ENCODE results near the gene NFATC2IP.
"Not testable (repeated sequence)": the region's sequence is repeated elsewhere in the genome, so short reads cannot be mapped to it uniquely, and the experiment has no call there.

NFATC2IP gene

DNA sequence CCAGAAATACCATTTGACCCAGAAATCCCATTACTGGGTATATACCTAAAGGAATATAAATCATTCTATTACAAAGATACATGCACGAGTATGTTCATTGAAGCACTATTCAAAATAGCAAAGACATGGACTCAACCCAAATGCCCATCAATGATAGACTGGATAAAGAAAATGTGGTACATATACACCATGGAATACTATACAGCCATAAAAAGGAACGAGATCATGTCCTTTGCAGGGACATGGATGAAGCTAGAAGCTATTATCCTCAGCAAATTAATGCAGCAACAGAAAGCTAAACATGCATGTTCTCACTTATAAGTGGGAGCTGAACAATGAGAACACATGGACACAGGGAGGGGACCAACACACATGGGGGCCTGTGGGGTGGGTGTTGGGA lies 24.5 kb upstream of the NFATC2IP start:
- DNase-seq (ENCODE audit: low read depth), result not testable (repeated sequence)

DNA sequence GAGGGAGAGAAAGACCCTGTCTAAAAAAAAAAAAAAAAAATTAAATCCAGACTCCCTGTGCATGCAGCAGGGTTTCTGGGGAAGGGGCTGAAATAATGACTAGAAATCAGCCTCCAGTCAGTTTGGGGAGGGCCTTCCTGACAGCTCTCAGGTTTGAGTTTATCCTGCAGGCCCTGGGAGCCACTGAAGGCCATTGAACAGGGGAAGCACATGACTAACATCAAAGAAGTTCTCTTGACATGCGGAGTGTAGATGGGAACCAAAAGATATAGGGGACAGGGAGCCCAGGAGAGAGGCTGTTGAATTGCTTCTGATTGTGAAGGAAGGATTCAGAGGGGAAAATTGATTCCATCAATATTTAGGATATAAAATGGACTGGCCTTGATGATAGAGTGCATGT lies 22.9 kb upstream of the NFATC2IP start:
- DNase-seq (ENCODE audit: low read depth), result no peak

DNA sequence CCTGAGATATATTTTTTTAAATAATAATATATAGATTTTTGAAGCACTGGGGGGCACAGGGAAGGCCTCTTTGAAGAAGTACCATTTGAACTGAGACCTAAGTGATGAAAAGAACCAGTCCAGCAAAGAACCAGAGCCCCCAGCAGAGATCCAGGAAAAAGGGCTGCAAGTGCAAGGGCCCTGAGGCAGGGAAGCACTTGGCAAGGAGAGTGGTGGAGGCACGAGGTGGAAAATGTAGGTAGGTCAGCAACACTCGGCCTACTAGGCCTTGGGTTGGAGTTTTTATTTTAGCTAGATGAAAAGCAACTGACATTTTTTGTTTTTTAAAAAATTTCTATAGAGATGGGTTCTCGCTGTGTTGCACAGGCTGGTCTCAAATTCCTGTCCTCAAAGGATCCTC lies 20.5 kb upstream of the NFATC2IP start:
- DNase-seq (ENCODE audit: low read depth), result no peak

DNA sequence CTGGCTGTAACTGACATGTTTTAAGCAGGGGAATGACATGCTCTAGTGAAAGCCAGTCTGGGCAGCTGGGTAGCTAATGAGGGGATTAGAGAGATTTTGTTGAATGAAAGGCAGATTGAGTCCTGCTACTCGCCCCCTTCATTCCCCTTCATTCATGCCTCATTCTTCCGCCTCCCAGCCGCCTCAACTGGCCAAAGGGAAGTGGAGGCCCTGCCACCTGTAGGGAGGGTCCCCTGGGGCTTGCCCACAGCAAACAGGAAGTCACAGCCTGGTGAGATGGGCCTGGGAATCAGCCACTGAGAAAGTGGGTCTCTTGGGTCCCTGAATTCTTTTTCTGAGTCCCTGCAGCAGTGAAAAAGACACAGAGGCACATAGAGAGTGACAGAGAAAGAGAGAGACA lies 20.1 kb upstream of the NFATC2IP start:
- DNase-seq (ENCODE audit: low read depth), result no peak

DNA sequence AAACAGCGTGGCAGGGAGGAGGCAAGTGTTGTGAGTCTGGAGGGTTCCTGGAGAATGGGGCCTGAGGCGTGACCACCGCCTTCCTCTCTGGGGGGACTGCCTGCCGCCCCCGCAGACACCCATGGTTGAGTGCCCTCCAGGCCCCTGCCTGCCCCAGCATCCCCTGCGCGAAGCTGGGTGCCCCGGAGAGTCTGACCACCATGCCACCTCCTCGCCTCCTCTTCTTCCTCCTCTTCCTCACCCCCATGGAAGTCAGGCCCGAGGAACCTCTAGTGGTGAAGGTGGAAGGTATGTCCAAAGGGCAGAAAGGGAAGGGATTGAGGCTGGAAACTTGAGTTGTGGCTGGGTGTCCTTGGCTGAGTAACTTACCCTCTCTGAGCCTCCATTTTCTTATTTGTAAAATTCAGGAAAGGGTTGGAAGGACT lies 18.9 kb upstream of the NFATC2IP start, which contains the start of gene CD19:
CD19 (plus strand) TSS at position 171 of the 425 bp plus-strand sequence; CDS start at position 201, 30 bp downstream.
- no peak for DNase-seq (ENCODE audit: low read depth)

DNA sequence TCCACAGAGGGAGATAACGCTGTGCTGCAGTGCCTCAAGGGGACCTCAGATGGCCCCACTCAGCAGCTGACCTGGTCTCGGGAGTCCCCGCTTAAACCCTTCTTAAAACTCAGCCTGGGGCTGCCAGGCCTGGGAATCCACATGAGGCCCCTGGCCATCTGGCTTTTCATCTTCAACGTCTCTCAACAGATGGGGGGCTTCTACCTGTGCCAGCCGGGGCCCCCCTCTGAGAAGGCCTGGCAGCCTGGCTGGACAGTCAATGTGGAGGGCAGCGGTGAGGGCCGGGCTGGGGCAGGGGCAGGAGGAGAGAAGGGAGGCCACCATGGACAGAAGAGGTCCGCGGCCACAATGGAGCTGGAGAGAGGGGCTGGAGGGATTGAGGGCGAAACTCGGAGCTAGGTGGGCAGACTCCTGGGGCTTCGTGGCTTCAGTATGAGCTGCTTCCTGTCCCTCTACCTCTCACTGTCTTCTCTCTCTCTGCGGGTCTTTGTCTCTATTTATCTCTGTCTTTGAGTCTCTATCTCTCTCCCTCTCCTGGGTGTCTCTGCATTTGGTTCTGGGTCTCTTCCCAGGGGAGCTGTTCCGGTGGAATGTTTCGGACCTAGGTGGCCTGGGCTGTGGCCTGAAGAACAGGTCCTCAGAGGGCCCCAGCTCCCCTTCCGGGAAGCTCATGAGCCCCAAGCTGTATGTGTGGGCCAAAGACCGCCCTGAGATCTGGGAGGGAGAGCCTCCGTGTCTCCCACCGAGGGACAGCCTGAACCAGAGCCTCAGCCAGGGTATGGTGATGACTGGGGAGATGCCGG lies 18.2 kb upstream of the NFATC2IP start:
- no peak for DNase-seq (ENCODE audit: low read depth)

DNA sequence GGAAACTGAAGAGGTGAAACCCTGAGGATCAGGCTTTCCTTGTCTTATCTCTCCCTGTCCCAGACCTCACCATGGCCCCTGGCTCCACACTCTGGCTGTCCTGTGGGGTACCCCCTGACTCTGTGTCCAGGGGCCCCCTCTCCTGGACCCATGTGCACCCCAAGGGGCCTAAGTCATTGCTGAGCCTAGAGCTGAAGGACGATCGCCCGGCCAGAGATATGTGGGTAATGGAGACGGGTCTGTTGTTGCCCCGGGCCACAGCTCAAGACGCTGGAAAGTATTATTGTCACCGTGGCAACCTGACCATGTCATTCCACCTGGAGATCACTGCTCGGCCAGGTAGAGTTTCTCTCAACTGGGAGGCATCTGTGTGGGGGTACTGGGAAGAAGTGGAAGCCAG lies 17.6 kb upstream of the NFATC2IP start:
- no peak for DNase-seq (ENCODE audit: low read depth)

DNA sequence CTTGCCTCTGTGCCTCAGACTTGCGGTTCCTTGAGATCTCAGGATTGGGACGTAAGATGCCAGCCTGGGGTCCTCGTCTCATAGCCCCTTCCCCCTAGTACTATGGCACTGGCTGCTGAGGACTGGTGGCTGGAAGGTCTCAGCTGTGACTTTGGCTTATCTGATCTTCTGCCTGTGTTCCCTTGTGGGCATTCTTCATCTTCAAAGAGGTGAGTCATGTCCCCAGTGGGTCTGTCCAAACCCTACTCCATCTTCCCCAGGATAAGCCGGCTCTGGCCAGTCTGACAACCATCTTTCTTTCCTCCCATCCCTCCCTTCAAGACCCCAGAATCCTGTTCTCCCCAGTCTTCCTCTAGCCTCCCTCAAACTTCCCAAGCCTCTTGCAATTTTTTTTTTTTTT lies 15.4 kb upstream of the NFATC2IP start:
- DNase-seq (ENCODE audit: low read depth), result no peak

DNA sequence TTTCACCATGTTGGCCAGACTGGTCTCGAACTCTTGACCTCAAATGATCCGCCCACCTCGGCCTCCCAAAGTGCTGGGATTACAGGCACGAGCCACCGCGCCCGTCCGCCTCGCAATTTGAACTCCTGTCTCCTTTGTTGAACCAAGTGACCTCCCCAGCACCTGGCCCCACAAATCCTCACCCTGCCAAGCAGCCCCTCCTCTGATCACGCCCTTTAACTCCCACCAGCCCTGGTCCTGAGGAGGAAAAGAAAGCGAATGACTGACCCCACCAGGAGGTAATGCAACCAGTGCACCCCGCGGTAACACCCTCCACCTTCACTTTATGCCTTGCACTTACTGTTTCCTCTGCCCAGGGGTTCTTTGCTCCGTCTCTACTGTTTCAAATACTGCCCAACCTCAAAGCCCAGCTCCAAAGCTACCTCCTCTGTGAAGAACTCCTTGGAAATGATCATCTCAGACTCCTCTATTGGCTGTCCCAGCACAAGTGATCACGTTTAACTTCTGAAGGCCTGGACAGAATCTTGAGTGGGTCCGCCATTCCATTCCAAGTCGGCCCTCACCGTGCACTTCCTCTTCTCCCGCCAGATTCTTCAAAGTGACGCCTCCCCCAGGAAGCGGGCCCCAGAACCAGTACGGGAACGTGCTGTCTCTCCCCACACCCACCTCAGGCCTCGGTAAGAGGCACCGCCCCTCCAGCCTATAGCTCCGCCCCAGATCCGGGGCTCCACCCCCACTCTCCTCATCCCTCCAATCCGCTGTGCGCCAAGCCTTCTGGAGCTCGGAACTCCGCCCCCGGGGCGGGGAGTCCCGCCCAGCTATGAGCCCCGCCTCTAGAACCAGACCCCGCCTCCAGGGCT lies 14.6 kb upstream of the NFATC2IP start:
- peak; percentile 77 for DNase-seq (ENCODE audit: low read depth)

DNA sequence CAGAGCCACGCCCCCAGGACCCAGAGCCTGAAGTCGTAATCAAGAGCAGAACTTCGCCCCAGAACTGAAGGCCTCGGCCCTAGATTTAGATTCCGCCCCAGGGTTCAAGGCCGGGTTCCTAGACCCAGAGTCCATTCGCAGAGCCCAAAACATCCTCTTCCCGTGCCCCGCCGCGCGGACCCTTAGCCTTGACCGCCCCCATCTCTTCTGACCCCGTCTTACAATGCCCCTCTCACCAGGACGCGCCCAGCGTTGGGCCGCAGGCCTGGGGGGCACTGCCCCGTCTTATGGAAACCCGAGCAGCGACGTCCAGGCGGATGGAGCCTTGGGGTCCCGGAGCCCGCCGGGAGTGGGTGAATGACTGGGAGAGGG lies 14.0 kb upstream of the NFATC2IP start:
- DNase-seq (ENCODE audit: low read depth), result no peak

DNA sequence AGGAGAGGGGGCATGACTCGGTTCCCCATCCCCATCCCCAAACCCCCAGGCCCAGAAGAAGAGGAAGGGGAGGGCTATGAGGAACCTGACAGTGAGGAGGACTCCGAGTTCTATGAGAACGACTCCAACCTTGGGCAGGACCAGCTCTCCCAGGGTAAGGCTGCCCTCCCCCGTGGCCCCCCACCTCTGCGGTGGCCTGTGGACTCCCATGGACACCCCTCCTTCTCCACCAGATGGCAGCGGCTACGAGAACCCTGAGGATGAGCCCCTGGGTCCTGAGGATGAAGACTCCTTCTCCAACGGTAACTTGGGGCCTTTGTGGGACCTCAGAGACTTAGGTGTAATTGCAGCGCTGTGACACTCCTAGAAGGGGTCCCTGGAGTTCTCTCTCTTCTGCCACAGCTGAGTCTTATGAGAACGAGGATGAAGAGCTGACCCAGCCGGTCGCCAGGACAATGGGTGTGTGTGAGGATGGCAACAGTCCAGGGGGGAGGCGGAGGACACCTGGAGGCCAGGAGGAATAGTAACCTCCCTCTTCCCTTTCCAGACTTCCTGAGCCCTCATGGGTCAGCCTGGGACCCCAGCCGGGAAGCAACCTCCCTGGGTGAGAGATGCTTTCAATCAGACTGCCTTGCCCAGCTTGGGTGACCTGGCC lies 13.4 kb upstream of the NFATC2IP start:
- no peak for DNase-seq (ENCODE audit: low read depth)

DNA sequence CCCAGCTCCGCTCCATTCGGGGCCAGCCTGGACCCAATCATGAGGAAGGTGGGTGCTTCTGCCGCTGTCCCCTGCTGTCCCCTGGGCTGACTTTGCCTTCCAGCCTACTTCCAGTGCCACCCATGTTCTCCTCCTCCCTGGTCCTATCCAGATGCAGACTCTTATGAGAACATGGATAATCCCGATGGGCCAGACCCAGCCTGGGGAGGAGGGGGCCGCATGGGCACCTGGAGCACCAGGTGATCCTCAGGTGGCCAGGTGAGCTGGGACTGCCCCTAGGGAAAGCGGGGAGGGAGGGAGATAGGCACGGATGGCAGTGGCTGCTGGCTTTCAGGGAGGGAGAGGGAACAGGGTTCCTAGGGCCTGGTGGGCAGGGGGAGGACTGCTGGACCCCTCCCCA lies 12.0 kb upstream of the NFATC2IP start:
- no peak for DNase-seq (ENCODE audit: low read depth)

DNA sequence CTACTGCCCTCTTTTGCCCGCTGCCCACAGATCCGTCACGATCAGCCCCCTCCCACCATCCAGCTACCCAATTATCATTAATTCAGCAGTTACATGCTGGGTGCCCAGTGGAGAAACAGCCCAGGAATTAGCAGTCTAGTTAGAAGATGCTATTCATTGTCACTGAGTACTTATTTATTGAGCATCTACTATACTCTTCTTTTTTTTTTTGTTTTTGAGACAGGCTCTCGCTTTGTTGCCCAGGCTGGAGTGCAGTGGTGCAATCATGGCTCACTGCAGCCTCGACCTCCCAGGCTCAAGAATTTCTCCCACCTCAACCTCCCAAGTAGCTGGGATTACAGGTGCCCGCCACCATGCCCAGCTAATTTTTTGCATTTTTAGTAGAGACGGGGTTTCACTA lies 10.9 kb upstream of the NFATC2IP start:
- not testable (repeated sequence) for DNase-seq (ENCODE audit: low read depth)

DNA sequence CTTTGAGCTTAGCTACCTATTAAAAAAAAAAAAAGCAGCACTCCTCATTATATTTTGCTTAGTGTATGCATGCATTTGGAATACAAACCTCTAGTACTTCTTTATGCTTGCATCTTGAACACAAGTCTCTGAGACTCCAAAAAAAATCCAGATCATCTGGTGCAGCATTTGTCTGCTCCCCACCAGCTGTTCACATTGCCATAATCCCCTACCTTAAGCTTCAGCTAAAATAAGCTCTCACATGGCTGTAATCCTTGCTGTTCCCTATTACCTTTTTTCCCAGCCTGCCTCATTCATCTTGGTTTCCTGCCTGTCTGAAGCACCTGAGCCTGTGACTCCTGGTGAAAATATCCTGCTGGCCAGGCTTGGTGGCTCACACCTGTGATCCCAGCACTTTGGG lies 7.5 kb upstream of the NFATC2IP start:
- no peak for DNase-seq (ENCODE audit: low read depth)

DNA sequence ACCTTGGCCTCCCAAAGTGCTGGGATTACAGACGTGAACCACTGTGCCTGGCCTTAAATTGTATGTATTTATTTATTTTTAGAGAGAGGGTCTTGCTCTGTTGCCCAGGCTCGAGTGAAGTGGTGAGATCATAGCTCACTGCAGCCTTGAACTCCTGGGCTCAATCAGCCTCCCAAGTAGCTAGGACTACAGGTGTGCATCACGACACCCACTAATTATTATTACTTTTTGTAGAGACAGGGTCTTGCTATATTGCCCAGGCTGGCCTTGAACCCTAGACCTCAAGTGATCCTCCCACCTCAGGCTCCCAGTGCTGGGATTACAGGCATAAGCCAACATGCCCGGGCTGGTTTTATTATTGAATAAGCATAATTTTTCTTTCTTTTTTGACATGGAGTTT lies 4.1 kb upstream of the NFATC2IP start:
- DNase-seq (ENCODE audit: low read depth), result no peak

DNA sequence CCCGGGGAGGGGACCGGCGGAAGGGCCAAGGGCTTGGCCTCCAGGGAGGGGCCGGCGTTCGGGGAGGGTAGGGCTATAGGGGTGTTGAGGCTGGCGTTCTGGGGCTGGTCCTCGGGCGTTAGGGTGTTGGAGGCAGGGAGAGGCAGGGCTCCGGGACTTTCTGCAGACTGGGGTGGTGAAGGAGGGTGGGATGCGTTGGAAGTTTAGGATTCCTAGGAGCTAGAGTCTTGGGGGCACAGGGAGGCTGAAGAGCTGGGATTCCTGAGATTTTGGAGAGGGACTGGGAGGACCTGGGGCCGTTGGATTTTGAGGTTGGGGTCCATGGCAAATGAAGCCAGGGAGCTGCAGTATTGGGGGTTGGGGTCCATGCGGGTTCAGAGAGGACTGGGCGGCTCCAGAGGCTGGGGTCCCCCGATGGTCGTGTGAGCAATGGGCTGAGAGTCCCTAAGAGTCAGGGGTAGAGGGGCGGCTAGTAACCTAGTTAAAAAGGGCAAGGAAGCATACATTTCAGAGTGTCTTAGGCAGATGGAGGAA lies 740 bp downstream of the NFATC2IP start:
- DNase-seq (ENCODE audit: low read depth), result no peak

DNA sequence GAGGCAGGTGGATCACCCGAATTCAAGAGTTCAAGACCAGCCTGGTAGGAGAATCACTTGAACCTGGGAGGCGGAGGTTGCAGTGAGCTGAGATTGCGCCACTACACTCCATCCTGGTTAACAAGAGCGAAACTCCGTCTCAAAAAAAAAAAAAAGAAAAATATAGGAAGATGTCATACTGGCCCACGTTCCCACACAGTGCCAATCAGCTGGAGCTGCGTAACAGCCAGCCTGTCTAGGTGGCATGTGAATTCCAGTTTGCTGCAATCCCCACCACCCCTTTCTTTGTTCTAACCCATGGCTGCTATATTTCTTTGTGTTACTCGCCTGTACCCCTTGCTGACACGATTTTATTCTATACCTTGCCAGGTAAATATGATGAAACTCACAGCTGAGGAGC lies 7.5 kb downstream of the NFATC2IP start:
- no peak for DNase-seq (ENCODE audit: low read depth)

DNA sequence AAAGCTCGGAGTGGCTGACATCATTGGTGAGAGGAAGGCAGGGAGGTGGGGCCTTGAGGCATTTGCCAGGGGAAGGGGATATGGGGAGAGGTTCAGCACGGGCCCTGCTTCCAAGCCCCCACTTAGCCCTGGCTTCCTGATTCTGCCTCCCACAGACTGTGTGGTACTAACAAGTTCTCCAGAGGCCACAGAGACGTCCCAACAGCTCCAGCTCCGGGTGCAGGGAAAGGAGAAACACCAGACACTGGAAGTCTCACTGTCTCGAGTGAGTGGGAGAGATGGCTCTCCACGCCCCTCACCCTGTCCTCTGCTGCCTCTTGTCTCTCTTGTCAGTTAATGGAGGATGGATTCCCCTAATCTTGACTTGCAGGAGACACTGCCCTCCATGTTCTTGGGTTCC lies 8.1 kb downstream of the NFATC2IP start:
- no peak for DNase-seq (ENCODE audit: low read depth)

DNA sequence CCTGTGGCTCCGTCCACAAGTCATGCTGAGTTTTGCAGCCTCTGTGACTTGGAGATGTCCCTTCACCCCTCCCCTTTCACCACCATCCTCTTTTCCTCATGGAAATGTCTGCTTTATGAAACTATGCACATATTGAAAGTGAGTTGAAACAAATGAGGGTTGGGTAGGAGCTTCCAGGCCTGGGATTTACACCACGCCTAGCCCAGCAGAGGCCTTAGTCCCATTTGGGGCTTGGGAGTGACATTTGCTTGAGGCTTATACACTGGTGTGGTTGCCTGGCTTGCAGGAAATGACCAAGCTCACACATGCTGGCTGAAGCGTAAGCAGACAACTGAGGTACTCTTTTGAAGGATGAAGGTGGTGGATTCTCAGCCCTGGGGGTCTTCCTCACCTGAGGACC lies 13.3 kb downstream of the NFATC2IP start:
- DNase-seq (ENCODE audit: low read depth), result no peak

DNA sequence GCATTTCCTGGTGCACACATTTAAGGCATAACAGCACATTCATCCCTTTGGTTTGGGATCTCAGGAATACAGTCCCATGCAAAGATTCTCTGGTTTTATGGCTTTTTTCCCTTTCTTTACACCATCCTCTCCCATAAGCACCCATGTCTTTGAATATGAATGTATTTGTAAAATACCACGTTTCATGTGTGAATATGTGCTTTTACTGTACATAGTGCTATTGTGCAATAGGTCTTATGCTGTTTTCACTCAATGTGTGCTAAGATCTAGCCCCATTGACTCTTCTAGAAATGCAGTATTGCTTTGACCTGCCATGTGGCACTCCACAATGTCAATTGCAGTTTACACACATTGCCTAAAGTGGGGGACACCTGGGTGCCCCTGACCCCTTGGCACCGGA lies 13.8 kb downstream of the NFATC2IP start:
- no peak for DNase-seq (ENCODE audit: low read depth)

DNA sequence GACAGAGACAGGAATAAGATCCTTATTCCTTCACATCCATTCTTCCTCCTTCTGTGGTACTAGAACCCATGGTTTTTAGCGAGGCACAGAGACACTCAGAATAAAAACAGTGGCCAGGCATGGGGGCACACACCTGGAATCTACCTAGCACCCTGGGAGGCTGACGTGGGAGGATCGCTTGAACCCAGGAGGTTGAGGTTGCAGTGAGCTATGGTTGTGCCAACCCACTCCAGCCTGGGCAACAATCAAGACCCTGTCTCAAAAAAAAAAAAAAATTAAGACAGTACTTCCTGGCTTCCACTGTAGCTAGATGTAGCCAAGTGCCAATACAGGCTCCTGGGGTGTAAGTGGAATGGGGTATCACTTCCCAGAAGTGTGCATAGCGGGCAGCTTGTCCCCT lies 16.4 kb downstream of the NFATC2IP start:
- DNase-seq (ENCODE audit: low read depth), result no peak

DNA sequence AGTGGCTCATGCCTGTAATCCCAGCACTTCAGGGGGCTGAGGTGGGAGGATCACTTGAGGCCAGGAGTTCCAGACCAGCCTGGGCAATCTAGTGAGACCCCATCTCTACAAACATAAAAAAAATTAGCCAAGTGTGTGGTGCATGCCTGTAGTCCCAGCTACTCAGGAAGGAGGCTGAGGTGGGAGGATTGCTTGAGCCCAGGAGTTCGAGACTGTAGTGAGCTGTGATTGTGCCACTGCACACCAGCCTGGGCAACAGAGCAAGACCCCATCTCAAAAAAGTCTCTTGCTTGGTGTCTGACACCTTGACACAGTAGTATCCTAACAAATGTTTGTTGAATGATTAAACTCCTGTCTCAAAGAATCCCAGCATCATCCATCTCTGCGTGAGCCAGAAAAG lies 19.0 kb downstream of the NFATC2IP start:
- not testable (repeated sequence) for DNase-seq (ENCODE audit: low read depth)
